HG03139 (cell line): ENCODE measurements around the gene FRMD4B.

ENCODE experiments used
- ATAC-seq: cut with Tn5 transposase; IDR thresholded peaks from one replicate; pipeline ENCODE4 v1.9.1; 2021; ENCODE audit not compliant: unreplicated experiment

The FRMD4B gene

GRCh38 chr3:69385723-69386555, at the start of gene FRMD4B:
Gene FRMD4B, minus strand, starts transcription at chr3:69386088. Its CDS starts 99 bp downstream, at chr3:69385989.
- ATAC-seq, result no peak

- ATAC-seq, result no peak
Measured at GRCh38 chr3:69433969-69434325, 48.1 kb upstream of the FRMD4B start.

DNA sequence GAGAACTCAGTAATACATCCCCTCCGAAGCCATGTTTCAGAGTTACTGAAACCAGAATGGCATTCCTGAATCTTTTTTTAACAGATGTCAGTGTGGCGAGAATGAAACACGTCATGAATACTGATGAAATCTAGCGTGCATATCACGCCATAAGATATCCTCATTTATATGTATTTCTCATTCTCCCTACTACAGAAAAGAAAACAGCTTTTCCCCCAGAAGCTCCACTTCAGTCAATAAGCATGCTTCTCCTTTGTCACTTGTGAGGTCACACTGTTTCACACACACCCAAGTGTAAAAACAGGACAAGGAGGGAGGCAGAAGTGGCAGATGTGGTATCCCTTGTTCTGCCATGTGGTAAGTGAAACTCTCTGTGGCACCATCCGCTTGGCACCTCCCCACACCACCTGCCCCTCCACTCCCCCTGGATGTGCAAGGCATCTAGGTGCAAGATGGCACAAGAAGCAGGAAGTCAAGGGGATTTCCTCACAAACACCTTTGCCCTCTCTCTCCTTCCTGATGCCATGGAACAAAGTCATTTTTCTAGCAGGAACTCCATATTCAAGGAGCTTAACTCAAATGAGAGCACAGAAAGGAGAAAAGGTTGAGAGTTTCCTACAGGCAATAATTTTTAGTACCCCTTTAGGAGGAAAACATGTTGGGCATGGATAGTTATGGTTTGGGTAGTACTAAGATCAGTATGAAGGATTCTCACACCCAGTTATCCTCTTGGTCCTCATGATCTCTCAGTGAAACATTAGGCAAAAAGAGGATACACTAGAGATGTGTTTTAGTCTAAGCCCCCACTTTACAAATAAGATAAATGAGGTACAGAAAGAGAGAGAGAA, 47.5 kb upstream of the FRMD4B start:
- ATAC-seq, result no peak

- no peak for ATAC-seq
Measured at GRCh38 chr3:69428657-69429255, 42.9 kb upstream of the FRMD4B start.

GRCh38 chr3:69426967-69427304, 41.0 kb upstream of the FRMD4B start:
- ATAC-seq, result no peak

GRCh38 chr3:69426291-69426966, 40.5 kb upstream of the FRMD4B start:
- ATAC-seq, result no peak

- ATAC-seq, result peak; percentile 85
Measured at GRCh38 chr3:69425249-69425648, 39.4 kb upstream of the FRMD4B start.

- ATAC-seq, result no peak
Measured at GRCh38 chr3:69423463-69424155, 37.7 kb upstream of the FRMD4B start.

DNA sequence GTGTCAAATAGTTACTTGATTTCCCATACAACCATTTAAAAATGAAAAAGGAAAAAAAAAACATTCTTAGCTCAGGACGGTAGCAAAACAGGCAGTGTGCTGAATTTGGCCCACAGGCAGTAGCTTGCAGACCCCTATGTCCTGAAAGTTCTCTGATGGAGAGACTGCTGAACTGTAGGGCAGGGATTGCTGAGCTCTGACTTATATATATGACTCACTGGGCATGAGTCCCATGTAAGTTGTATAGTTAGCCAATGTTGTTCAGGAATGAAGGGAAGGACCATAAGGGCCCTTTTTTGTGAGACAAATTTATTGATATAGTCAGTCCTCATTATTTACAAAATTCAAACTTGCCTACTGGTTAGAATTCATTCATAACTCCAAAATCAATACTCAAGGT, 36.9 kb upstream of the FRMD4B start:
- no peak for ATAC-seq

- ATAC-seq, result no peak
Measured at GRCh38 chr3:69420781-69421520, 35.1 kb upstream of the FRMD4B start.

- no peak for ATAC-seq
Measured at GRCh38 chr3:69419276-69419675, 33.4 kb upstream of the FRMD4B start.

DNA sequence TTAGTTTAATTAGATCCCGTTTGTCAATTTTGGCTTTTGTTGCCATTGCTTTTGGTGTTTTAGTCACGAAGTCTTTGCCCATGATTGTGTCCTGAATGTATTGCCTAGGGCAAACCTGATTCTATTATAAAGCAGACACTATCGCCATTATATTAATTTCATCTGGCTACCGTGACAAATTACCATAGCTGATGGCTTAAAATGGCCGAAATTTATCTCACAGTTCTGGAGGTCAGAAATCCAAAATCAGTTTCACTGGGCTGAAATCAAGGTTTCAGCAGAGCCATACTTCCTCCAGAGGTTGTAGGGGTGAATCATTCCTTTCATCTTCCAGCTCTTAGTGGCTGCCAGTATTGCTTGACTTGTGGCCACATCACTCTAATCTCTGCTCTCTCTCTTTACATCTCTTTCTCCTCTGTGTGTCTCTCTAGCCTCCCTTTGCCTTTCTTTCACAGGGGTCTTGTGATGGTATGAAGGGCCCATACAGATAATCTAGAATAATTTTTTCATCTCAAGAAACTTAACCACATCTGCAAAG, 31.7 kb upstream of the FRMD4B start:
- no peak for ATAC-seq

DNA sequence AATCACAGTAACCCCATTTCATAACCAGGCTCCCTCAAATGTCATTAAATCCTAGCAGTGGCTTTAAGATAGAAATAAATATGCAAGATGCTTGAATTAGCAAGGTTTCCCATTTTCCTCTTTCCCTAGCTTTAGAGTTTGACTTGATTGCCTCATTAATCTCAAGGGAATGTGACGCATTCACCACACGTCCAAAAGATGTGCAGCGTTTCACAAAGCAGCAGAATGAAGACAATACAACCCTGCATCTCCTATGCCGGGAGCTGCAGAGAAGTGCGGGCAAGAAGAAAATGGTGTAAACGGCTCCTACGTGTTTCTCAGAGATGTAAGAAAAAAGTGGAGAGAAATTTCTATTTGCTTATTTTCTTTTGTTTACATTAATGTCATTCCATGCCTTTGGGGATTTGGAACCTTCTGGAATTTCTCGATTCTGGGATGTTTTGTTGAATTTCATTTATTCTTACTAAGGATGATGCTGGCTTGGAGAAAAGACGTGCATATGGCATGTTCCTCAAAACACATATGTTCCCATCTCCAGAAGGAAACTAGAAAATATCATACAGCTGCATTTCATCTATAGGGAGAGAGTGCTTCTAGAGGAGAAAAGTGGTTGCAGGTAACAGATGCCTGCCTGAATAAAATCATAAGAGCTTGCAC, 27.8 kb upstream of the FRMD4B start:
- no peak for ATAC-seq

- ATAC-seq, result no peak
Measured at GRCh38 chr3:69411346-69411745, 25.5 kb upstream of the FRMD4B start.

DNA sequence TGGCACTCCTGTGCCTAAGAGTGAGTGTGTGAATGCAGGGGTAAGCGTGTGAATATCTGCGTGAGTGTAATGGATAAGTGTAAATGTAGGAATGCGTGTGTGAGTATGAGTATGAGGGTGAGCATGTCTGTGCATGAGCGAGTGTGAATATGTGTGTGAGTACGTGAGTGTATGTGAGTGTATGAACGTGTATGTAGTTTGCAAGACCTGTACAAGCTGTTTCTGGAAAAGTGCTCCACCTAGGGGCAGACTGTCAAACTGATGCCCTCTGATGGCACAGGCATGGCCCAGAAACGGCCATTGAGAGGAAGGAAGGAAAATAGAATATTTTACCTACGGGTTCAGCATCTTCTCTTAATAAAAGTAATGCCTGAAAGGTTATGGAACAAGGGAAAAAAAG, 24.4 kb upstream of the FRMD4B start:
- peak; percentile 98 for ATAC-seq

DNA sequence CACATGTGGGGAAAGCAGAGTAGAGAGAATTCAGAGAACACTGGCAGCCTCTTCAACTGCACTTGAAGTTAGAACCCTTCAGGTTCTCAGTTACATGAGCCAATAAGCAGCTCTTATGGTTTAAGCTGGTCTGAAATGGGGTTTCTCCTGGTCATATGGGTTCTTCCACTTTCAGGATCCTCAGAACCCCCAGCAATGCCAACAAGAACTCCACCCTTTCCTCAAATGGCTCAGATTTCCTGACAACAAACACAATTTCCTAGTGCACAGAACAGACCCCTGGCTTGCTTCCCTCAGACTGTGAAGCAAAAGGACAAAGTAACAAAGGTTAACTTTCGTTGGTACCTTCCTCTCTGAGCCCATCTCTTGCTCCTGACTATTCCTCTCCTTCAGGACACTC, 23.9 kb upstream of the FRMD4B start:
- ATAC-seq, result no peak

DNA sequence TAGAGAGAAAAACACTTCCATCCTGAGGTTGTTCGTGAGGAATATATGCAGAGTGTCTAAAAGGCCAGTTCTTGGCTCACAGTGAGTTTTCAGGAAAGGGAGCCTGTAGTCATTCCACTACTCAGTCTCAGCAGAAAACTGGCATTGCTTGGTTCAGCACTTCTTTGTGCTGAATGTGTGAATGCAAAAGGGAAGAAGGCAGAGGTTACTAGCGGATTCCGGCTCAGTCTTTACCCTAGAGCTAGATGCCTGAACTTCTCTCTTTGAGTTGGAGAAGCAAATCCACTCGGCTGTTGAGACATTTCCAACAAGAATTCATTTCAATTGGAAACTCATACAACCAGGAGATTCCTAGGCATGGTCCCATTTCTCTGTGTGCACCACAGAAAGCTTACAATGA, 23.1 kb upstream of the FRMD4B start:
- ATAC-seq, result no peak

DNA sequence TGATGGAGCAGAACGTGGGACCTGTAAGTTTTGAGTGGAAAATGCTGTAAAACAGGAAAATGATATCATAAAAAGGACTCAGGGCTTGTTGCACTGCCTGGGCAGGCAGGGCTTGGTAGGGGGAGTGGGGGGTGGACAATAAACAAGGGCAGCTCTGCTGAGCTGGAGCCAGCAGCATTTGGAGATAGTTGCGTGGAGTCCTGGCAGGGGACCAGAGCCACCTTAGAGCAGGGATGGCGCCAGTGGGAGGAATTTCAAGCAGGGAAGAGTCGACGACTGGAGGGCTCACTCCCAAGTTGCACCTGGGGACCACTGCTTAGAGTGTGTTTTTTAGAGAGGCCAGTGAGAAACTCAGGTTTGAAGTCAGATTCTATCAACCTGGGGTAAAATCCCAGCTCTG, 22.7 kb upstream of the FRMD4B start:
- ATAC-seq, result no peak

DNA sequence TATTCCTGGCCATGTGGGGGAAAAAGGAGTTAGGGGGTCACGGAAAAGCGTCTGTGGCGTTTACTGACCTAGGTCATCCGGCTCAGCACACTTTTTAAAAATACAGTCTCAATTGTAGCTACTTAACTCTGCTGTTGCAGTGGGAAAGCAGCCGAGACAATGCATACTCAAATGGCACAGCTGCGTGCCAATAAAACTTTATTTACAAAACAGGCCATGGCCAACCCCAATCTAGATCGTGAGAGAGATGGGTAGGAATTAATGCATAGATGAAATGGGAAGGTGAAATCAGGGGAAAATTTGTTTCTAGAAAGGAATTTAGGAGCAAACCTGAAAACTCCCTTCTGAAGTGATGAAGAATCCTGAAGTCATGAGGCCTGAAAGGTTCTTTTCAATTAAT, 22.0 kb upstream of the FRMD4B start:
- no peak for ATAC-seq
